B cell (primary cell): ENCODE results near the gene HOXD8.

ENCODE experiments used
- EZH2 ChIP-seq: IDR thresholded peaks from 2 replicates; pipeline ENCODE4 v1.6.1; 2012; ENCODE audit warnings: borderline replicate concordance, low read depth, mild to moderate bottlenecking, moderate library complexity, low read length; ENCODE audit not compliant: insufficient read depth, poor library complexity, severe bottlenecking
- TF ChIP-seq, protein P1 (sequence below): fragments of 200-600 bp; IDR thresholded peaks from one replicate; pipeline ENCODE4 v1.8.0; 2022; ENCODE audit warnings: antibody characterized with exemption, mild to moderate bottlenecking

DNA sequence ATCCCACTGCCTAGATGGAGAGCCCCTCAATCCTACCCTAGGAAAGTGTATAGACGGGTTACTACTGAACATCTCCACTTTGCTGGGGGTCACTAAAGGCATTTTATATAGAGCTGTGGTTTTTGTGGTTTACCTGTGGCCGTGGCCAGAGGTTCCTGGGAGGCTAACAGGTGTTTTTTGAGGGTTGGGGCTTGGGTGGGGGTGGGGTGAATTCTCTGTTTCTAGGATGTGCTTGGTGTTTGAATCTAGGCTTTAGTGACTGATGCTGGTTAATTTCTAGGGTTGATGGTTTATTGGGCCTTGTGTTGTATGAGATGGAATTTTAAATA, 7.7 kb downstream of the HOXD8 start:
- TF ChIP-seq, protein P1, sequence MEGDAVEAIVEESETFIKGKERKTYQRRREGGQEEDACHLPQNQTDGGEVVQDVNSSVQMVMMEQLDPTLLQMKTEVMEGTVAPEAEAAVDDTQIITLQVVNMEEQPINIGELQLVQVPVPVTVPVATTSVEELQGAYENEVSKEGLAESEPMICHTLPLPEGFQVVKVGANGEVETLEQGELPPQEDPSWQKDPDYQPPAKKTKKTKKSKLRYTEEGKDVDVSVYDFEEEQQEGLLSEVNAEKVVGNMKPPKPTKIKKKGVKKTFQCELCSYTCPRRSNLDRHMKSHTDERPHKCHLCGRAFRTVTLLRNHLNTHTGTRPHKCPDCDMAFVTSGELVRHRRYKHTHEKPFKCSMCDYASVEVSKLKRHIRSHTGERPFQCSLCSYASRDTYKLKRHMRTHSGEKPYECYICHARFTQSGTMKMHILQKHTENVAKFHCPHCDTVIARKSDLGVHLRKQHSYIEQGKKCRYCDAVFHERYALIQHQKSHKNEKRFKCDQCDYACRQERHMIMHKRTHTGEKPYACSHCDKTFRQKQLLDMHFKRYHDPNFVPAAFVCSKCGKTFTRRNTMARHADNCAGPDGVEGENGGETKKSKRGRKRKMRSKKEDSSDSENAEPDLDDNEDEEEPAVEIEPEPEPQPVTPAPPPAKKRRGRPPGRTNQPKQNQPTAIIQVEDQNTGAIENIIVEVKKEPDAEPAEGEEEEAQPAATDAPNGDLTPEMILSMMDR = no peak
- no peak for TF ChIP-seq EZH2
